ENCODE results near the gene ISCA2.

The ISCA2 gene

GRCh38 chr14:74508844-74509428 lies 15.4 kb downstream of the ISCA2 start:
- no peak for DNase-seq (ENCODE audit: low spot score)

DNA sequence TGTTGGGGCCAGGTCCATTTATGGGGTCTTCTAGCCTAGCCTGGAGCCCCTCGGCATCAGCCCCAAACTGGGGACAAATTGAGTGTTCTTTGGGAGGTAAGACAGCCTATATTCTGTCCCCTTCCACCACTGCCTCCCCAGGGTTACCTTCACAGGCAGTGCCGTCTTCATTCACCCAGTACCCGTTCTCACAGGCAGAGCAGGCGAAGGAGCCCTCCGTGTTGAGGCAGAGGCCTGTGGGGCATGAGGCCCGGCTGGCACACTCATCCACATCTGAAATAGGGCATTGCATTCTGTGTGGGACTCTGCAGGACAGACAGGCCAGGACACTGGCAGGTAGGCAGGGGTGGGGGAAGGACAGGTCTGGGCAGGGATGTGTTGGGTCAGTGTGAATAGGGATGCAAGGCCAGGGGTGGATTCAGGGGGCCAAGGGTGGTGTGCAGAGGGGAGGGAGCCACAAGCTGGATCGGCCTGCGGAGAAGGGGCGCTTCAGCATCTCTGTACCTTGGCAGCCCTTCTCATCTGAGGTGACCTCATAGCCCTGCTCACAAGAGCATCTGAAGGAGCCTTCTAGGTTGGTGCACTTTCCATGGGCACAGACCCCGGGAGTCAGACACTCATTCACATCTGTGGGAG lies 16.1 kb downstream of the ISCA2 start:
- no peak for DNase-seq (ENCODE audit: low spot score)

DNA sequence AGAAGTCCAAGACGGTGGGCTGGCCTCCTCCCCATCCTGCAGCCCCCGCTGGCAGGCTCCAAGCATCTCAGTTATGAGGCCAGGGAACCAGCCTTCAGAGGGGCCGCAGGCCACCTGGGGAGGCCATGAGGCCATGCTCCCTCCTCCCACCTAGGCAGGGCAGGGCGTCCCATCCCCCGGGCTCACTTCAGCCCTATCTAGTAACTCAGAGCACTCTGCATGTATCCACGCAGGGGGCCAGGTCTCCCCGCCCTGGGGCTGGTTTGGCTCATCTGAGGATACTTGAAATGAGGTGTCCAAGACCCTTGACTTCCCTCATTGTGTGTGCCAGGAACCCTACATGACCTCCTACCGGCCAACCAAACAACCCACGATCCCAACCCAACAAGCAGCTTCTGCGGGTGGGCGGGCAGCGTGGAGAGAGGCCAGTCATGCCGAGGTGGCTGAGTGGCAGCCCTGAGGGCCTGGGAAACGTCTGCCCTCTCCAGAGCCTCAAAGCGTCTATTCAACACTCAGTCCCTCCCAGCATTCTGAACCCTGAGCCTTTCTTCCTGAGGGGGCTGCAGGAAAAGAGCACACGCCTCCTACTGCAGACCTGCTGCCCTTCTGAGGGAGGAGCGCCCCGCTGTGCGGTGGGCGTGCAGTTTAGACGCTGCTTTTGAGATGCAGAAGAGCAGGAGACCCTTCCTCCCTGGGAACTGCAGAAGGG lies 16.8 kb downstream of the ISCA2 start:
- DNase-seq (ENCODE audit: low spot score) = no peak

DNA sequence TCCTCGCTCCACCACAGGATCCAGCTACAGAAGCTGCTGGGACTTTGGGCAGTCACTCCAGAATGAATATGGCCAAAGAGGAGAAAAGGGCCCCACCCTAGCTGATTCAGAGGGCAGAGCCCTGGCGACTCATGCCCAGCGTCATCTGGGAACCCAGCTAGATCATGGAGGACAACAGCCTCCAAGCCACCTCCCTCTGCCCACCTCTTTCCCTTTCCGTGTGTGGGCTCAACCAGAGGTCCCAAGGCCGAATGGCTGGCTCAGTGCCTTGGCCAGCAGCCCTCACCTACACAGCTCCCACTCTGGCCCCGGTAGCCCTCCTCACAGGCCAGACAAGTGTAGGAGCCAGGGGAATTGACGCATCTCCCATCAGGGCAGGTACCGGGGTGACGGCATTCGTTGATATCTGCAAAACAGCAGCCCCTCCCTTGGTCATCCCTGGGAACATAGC lies 17.4 kb downstream of the ISCA2 start:
- DNase-seq (ENCODE audit: low spot score) = no peak

DNA sequence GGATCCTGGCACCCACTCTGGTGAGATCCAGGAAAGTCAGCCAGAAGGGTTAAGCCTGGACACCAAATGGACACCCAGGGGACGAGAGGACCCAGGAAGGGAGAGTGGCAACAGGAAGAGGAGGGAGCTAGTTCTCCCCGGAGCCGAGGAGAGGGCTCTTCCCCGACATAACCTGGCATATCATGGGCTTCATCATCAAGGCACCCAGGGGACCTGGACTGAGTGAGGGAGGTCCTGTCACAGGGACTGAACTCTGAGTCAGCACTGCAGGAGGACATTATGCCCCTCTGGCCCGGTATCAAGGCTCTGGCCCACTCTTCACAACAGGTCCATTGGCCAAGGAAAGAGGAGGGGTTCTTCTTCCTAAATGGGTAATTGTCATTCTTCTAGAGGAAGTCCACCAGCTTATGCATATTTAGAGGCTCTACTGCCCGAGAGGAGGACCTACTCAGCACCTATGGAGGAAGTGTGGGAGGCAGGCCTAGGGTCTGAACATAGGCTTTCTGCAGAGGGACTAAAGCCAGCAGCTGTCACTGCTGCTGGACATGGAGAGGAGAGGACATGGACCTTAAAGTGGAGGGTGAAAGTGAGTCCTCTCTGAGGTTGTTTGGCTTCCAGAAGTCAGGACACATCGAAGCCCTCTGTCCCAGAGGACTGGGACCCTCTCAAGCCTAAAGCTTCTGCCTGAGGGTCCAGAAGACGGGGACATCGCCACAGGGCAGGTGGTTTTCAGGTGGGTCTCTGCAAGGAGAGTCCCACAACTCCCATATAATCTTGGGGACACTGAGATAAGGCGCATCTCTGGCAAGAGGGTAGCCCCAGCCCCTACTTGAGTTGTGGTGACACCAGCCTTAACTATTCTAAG lies 18.6 kb downstream of the ISCA2 start:
- DNase-seq (ENCODE audit: low spot score) = no peak

- DNase-seq (ENCODE audit: low spot score) = no peak
Measured at GRCh38 chr14:74514471-74514941, 20.9 kb downstream of the ISCA2 start.

- no peak for DNase-seq (ENCODE audit: low spot score)
Measured at GRCh38 chr14:74515891-74516412, 22.4 kb downstream of the ISCA2 start.

GRCh38 chr14:74516451-74517160 lies 23.0 kb downstream of the ISCA2 start:
- DNase-seq (ENCODE audit: low spot score) = no peak

DNA sequence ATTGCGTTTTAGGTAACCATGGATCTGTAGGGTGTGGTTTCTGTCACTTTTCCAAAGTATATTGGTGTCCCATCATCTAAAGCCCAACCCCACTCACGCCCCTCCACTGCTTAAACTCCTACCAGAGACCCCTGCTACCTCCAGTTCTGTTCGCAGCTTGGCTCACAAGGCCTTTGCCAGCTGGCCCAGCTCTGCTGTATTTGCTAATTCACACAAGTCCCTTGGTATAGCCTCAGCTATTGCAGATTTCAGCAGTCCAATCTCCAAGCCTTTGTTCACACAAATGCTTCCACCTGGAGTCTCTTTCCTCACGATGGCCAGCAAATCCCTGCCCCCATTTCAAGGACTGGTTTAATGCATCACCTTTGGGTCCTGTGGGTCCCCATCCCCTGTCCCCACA lies 24.2 kb downstream of the ISCA2 start:
- DNase-seq (ENCODE audit: low spot score) = no peak

GRCh38 chr14:74518221-74518620 lies 24.7 kb downstream of the ISCA2 start:
- no peak for DNase-seq (ENCODE audit: low spot score)

DNA sequence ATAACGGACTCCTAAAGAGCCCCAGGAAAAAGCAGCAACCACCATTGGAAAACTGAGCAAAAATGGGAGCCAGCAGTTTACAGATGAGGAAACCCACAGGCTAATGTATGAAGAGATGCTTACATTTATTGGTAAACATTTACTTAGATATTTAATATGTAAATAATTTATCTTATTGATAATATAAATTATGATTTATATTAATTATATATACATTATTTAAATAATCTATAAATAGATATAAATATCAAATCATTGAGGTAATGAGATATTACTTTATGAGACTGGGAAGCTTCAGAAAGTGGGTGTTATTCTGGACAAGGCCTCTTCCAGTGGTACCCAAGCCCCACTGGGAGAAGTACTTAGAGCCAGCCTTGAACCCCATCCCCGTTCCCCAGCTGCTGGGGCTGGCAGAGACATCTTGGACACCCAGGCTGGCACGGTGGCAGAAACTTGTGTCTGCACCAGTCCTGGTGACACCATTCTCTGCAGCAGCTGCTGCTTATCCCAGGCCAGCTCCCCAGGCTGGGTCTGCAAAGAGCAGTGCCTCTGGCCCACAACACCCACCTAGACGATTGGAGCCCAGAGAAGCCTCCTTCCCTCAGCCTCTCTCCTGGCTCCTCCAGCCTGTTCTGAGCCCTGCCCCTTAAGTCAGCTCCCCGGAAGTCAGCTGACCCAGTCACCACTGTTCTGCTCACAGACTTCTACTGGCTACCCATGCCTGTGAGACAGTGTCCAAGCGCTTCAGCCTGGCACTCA lies 25.9 kb downstream of the ISCA2 start:
- no peak for DNase-seq (ENCODE audit: low spot score)

DNA sequence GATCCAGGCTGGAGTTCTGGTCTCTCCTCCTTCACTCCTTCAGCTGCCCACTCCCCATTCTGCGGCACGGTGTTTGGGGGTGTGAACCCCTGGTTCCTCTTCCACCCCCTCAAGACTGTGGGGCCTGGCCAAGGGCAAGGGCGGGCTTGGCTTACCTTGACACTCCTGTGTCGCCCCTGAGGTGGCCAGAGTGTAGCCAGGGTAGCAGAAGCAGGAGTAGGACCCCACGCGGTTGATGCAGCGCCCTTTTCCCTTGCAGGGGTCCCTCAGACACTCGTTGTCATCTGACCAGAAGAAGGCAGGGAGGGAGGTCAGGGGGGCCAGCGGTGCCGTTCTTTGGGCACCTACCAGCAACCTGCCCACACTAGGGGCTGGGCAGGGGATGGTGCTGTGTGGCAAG lies 28.2 kb downstream of the ISCA2 start:
- no peak for DNase-seq (ENCODE audit: low spot score)

DNA sequence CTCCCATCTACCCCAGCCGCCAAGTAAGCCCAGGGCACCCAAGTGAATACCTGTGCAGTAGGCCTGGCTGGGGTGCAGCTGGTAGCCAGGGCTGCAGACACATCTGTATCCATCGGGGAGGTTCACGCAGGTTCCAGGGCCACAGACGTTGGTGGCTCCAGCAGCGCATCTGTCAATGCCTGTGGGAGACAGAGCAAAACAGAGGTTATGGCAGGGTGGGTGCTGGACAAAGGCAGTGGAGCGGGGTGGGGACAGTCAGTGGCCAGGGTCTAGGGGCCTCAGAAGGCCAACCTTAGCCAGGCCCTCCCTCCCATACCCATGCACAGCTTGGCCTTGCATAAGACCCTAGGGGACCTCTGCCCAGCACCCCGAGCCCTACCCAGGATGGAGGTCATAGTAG lies 29.2 kb downstream of the ISCA2 start:
- no peak for DNase-seq (ENCODE audit: low spot score)

GRCh38 chr14:74524076-74524811 lies 30.7 kb downstream of the ISCA2 start:
- no peak for DNase-seq (ENCODE audit: low spot score)

- no peak for DNase-seq (ENCODE audit: low spot score)
Measured at GRCh38 chr14:74524812-74525135, 31.2 kb downstream of the ISCA2 start.

- DNase-seq (ENCODE audit: low spot score) = no peak
Measured at GRCh38 chr14:74525361-74525851, 31.8 kb downstream of the ISCA2 start.

GRCh38 chr14:74526854-74527585 lies 33.5 kb downstream of the ISCA2 start:
- DNase-seq (ENCODE audit: low spot score) = no peak

GRCh38 chr14:74527736-74528280 lies 34.2 kb downstream of the ISCA2 start:
- DNase-seq (ENCODE audit: low spot score) = no peak

GRCh38 chr14:74528406-74528805 lies 34.8 kb downstream of the ISCA2 start:
- no peak for DNase-seq (ENCODE audit: low spot score)
